ENCODE data around the gene FBXO11. TPM values are rescaled to one million over a fixed set of nuclear protein-coding genes. Genes with fewer than 3 reads are reported as not detected.

Gene FBXO11
- total RNA-seq, 1 experiment from 2014 or later, result 43.8 TPM

GRCh38 chr2:47842846-47843245, 63.5 kb downstream of the FBXO11 start:
- DNase-seq (ENCODE audit: low spot score) (no peak), ATAC-seq (no peak)
- H3K4me1 Mint-ChIP-seq, result peaks cover 3% of the 10 kb centered on the region
- no peaks in the 10 kb centered on the region for H3K27me3 Mint-ChIP-seq (ENCODE audit: low read depth)
- ChIA-PET POLR2A (interaction anchor here (0.7 kb wide), 1 partner anchor 76 kb away, joined by 5 read pairs; no protein-coding TSS in a partner anchor), CTCF (interaction anchor here (1.2 kb wide), 1 partner anchor 264 kb away, joined by 6 read pairs; no protein-coding TSS in a partner anchor)
- no peaks in the 10 kb centered on the region for H3K9me3 Mint-ChIP-seq
- H3K36me3 Mint-ChIP-seq, result peaks cover 19% of the 10 kb centered on the region
- no peak overlapping the region for H3K27ac Mint-ChIP-seq
- H3K4me3 Mint-ChIP-seq, result no peak overlapping the region
- TF ChIP-seq TEAD4 (CRISPR knock-in tag; IDR thresholded peaks at IDR 0.05), result no peak
- TF ChIP-seq CREM (CRISPR knock-in tag; IDR thresholded peaks at IDR 0.05), result no peak
- TF ChIP-seq, protein P1, sequence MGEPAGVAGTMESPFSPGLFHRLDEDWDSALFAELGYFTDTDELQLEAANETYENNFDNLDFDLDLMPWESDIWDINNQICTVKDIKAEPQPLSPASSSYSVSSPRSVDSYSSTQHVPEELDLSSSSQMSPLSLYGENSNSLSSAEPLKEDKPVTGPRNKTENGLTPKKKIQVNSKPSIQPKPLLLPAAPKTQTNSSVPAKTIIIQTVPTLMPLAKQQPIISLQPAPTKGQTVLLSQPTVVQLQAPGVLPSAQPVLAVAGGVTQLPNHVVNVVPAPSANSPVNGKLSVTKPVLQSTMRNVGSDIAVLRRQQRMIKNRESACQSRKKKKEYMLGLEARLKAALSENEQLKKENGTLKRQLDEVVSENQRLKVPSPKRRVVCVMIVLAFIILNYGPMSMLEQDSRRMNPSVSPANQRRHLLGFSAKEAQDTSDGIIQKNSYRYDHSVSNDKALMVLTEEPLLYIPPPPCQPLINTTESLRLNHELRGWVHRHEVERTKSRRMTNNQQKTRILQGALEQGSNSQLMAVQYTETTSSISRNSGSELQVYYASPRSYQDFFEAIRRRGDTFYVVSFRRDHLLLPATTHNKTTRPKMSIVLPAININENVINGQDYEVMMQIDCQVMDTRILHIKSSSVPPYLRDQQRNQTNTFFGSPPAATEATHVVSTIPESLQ (CRISPR knock-in tag; IDR thresholded peaks at IDR 0.05), result no peak
- TF ChIP-seq HMGA2 (CRISPR knock-in tag; IDR thresholded peaks at IDR 0.05), result no peak
- no peak for TF ChIP-seq SP1 (CRISPR knock-in tag; conservative IDR thresholded peaks at IDR 0.05)
- TF ChIP-seq NR2C2 (CRISPR knock-in tag; IDR thresholded peaks at IDR 0.05), result no peak
- no peak for TF ChIP-seq ELF4 (CRISPR knock-in tag; IDR thresholded peaks at IDR 0.05; ENCODE audit: low read depth)
- no peak for TF ChIP-seq ETV6 (CRISPR knock-in tag; IDR thresholded peaks at IDR 0.05)
- no peak for TF ChIP-seq MYBL2 (CRISPR knock-in tag; IDR thresholded peaks at IDR 0.05)
- no peak for TF ChIP-seq SMAD4 (CRISPR knock-in tag; IDR thresholded peaks at IDR 0.05)
- no peak for TF ChIP-seq GRHL2 (CRISPR knock-in tag; IDR thresholded peaks at IDR 0.05; ENCODE audit: insufficient replicate concordance, severe bottlenecking)
- TF ChIP-seq SOX15 (CRISPR knock-in tag; IDR thresholded peaks at IDR 0.05), result no peak
- TF ChIP-seq, protein P2, sequence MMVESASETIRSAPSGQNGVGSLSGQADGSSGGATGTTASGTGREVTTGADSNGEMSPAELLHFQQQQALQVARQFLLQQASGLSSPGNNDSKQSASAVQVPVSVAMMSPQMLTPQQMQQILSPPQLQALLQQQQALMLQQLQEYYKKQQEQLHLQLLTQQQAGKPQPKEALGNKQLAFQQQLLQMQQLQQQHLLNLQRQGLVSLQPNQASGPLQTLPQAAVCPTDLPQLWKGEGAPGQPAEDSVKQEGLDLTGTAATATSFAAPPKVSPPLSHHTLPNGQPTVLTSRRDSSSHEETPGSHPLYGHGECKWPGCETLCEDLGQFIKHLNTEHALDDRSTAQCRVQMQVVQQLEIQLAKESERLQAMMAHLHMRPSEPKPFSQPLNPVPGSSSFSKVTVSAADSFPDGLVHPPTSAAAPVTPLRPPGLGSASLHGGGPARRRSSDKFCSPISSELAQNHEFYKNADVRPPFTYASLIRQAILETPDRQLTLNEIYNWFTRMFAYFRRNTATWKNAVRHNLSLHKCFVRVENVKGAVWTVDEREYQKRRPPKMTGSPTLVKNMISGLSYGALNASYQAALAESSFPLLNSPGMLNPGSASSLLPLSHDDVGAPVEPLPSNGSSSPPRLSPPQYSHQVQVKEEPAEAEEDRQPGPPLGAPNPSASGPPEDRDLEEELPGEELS (CRISPR knock-in tag; IDR thresholded peaks at IDR 0.05), result no peak
- TF ChIP-seq, protein P3, sequence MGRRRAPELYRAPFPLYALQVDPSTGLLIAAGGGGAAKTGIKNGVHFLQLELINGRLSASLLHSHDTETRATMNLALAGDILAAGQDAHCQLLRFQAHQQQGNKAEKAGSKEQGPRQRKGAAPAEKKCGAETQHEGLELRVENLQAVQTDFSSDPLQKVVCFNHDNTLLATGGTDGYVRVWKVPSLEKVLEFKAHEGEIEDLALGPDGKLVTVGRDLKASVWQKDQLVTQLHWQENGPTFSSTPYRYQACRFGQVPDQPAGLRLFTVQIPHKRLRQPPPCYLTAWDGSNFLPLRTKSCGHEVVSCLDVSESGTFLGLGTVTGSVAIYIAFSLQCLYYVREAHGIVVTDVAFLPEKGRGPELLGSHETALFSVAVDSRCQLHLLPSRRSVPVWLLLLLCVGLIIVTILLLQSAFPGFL (CRISPR knock-in tag; IDR thresholded peaks at IDR 0.05; ENCODE audit: borderline replicate concordance), result no peak
- no peak for TF ChIP-seq IRF2 (CRISPR knock-in tag; IDR thresholded peaks at IDR 0.05; ENCODE audit: borderline replicate concordance, low read depth)
- no peak for TF ChIP-seq GTF2I (CRISPR knock-in tag; conservative IDR thresholded peaks at IDR 0.05)
- no peak for TF ChIP-seq E2F4 (CRISPR knock-in tag; IDR thresholded peaks at IDR 0.05; ENCODE audit: borderline replicate concordance, low read depth)
- TF ChIP-seq, protein P4, sequence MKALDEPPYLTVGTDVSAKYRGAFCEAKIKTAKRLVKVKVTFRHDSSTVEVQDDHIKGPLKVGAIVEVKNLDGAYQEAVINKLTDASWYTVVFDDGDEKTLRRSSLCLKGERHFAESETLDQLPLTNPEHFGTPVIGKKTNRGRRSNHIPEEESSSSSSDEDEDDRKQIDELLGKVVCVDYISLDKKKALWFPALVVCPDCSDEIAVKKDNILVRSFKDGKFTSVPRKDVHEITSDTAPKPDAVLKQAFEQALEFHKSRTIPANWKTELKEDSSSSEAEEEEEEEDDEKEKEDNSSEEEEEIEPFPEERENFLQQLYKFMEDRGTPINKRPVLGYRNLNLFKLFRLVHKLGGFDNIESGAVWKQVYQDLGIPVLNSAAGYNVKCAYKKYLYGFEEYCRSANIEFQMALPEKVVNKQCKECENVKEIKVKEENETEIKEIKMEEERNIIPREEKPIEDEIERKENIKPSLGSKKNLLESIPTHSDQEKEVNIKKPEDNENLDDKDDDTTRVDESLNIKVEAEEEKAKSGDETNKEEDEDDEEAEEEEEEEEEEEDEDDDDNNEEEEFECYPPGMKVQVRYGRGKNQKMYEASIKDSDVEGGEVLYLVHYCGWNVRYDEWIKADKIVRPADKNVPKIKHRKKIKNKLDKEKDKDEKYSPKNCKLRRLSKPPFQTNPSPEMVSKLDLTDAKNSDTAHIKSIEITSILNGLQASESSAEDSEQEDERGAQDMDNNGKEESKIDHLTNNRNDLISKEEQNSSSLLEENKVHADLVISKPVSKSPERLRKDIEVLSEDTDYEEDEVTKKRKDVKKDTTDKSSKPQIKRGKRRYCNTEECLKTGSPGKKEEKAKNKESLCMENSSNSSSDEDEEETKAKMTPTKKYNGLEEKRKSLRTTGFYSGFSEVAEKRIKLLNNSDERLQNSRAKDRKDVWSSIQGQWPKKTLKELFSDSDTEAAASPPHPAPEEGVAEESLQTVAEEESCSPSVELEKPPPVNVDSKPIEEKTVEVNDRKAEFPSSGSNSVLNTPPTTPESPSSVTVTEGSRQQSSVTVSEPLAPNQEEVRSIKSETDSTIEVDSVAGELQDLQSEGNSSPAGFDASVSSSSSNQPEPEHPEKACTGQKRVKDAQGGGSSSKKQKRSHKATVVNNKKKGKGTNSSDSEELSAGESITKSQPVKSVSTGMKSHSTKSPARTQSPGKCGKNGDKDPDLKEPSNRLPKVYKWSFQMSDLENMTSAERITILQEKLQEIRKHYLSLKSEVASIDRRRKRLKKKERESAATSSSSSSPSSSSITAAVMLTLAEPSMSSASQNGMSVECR (CRISPR knock-in tag; IDR thresholded peaks at IDR 0.05; ENCODE audit: borderline replicate concordance), result no peak
